ENCODE results near the gene PLXNA2.

Gene PLXNA2

DNA sequence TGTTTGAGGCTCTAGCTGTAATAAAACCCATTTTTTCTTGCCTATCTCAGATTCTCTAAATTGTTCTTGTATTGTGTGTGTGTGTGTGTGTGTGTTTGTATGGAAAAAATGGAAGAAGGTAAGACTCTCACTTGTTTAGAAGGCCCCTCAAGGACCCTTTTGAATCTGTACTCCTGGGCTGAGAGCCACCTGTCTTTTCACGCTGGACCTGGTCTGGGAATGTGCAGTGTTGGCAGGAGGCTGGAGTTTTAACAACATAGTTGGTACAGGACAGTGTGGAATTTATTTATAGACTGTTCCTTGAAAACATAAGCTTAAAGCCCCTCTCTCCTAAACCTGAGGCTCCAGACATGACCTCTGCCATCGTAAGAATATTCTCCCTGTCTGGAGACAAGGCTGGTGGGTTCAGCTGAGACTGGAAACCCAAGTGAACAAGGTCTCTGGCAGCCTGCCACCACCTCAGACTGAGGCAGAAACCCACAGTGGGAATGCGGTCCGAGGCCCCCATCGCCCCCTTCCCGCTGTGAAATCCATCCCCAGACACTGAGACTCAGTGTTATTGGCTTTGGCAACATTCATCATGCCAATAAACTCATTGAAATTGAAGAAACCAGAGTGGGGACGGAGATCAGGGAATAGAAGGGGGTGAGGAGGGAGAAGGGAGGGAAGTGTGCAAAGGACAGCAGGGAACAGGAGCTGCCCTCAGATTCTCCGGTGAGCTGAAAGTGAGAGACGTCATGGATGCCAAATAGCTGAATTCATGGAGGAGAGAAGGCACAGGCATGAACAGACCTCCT lies 24.6 kb upstream of the PLXNA2 start:
- DNase-seq (ENCODE audit: low read depth in 2 of 3, low spot score in 1 of 3), result no peak

DNA sequence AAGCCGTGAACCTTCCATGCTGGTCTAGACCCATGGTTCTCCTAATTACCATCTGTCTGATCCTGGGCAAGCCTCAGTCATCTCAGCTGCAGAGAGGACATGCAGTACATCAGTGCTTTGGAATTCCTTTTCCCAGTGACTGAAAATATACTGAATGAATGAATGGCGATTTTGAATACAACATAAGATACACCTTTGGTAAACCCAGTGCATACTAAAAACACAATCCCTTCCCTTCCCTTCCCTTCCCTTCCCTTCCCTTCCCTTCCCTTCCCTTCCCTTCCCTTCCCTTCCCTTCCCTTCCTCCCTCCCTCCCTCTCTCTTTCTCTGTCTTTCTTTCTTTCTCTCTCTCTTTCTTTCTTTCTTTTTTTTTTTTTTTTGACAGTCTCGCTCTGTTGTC lies 21.3 kb upstream of the PLXNA2 start:
- no peak for DNase-seq (ENCODE audit: low read depth in 2 of 3, low spot score in 1 of 3)

GRCh38 chr1:208265122-208265469 lies 20.9 kb upstream of the PLXNA2 start:
- DNase-seq (ENCODE audit: low read depth in 2 of 3, low spot score in 1 of 3), result no peak

DNA sequence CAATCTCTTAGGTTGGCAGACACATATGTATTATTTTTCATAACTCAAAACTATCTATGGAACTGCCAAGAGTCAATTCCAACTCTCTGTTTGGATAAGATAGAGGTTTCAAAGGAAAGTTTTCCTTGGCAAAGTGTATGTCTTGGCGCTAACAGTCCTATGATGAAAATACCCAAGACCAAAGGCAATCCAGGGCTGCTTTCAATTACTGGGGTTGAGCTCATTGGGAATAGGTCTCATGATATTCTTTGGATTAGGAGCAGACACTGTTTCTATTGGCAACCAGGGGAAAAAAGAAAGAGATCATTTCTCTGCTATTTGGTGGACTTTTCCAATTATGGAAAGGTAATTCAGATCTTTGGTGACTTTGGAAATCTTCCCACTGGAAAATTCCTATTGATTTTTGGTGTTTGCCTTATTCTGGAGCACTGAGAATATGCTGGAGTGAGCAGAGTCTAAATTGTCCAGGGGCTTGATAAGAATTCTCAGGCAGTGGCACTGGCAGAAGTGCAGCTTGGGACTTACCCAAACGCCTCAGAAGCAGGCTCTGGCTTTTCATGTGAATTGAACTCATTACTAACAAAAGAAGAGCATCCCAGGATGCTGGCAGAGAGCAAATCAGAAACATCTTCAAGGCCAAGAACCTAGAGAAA lies 20.4 kb upstream of the PLXNA2 start:
- no peak for DNase-seq (ENCODE audit: low read depth in 2 of 3, low spot score in 1 of 3)

DNA sequence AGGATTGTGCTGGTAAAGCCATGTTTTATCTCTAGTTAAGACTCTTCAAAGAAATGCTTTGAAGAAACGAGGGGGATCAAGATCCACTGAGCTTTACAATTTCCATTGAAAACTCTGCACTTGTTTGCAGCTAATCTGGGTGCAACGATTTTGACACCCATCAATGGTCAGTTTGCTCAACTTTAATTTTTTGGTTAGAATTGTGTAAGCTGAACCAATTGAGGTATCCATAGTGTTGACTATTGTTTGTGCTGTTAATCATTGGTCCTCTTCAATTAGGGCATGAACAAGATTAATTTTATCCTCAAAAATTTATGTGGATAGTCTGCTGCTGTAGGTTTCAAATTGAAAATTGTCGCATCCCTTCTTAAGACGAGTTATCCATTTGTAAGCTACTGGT lies 17.7 kb upstream of the PLXNA2 start:
- no peak for DNase-seq (ENCODE audit: low read depth in 2 of 3, low spot score in 1 of 3)

- DNase-seq (ENCODE audit: low read depth in 2 of 3, low spot score in 1 of 3), result no peak
These were observed 14.1 kb upstream of the PLXNA2 start for GRCh38 chr1:208258277-208258676.

- DNase-seq (ENCODE audit: low read depth in 2 of 3, low spot score in 1 of 3), result no peak
These were observed 13.2 kb upstream of the PLXNA2 start for GRCh38 chr1:208257351-208257750.

GRCh38 chr1:208256556-208256955 lies 12.4 kb upstream of the PLXNA2 start:
- DNase-seq (ENCODE audit: low read depth in 2 of 3, low spot score in 1 of 3), result no peak

DNA sequence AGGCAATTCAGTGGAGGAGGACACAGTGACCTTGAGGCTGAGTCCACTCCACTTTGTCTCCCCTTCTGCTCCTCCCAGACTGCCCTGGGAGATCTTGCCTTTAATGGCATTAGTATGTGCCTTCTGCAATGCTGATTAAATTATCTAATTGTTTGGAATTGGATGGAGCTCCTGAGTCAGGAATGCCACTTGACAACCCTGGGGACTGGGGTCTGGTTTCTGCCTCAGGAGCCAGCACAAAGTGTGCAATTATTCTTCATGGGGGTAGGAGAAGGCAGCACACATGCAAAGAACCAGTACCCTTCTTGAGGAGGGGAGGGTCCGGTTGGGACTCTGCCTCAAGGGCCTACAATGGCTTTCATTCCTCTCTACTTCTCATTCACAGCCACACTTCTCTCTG lies 11.9 kb upstream of the PLXNA2 start:
- DNase-seq (ENCODE audit: low read depth in 2 of 3, low spot score in 1 of 3), result no peak

DNA sequence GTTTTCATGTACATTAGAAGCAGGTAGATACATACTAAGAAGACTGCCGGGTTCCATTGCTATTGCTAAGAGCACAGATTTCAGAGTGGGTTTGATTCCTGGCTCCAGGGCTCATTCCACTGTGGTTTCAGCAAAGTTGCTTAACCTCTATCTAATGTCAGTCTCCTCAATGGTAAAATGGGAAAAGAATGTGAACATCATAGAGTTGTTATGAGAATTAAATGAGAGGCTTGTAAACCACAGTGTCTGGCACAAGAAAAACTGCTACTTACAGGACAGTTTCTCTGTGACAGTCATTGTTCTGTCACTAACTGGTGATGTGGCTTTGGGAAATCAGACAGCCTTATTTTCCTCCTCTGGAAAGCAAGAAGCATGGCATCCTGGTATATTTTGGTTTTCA lies 10.7 kb upstream of the PLXNA2 start:
- no peak for DNase-seq (ENCODE audit: low read depth in 2 of 3, low spot score in 1 of 3)

- DNase-seq (ENCODE audit: low read depth in 2 of 3, low spot score in 1 of 3), result no peak
These were observed 10.2 kb upstream of the PLXNA2 start for GRCh38 chr1:208254376-208254775.

DNA sequence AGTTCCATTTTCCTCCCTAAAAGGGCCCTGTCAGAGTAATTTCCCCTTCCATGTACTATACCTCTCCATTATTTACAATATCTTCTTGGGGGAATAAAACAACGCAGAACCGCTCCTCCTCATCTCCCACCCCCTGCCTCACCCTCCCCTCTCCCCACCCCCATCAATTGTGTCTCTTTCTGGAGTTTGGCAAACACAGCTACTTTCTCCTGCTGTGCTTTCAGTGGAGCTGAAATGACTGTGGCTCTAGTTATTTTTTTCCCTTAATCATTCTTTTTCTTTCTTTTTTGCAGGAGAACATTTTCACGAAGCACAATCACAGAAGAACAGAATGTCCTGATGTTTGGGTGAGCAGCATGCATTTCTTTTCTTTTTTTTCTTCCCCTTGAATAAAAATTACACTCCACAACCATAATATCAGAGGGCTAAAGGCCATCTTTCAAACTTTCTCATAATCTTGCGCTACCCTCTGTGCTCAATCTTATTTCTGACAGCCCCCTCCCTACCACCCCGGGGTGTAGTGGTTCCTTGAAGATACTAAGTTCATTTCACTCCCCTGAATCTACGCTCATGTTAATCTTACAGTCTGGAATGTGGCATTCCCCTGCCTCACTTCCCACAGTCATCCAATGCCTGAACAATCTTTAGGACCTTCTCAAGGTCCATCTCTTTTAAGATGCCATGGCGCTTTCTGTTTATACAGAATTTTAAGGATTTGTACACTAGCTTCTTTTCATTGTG lies 8.8 kb upstream of the PLXNA2 start:
- DNase-seq (ENCODE audit: low read depth in 2 of 3, low spot score in 1 of 3), result no peak

DNA sequence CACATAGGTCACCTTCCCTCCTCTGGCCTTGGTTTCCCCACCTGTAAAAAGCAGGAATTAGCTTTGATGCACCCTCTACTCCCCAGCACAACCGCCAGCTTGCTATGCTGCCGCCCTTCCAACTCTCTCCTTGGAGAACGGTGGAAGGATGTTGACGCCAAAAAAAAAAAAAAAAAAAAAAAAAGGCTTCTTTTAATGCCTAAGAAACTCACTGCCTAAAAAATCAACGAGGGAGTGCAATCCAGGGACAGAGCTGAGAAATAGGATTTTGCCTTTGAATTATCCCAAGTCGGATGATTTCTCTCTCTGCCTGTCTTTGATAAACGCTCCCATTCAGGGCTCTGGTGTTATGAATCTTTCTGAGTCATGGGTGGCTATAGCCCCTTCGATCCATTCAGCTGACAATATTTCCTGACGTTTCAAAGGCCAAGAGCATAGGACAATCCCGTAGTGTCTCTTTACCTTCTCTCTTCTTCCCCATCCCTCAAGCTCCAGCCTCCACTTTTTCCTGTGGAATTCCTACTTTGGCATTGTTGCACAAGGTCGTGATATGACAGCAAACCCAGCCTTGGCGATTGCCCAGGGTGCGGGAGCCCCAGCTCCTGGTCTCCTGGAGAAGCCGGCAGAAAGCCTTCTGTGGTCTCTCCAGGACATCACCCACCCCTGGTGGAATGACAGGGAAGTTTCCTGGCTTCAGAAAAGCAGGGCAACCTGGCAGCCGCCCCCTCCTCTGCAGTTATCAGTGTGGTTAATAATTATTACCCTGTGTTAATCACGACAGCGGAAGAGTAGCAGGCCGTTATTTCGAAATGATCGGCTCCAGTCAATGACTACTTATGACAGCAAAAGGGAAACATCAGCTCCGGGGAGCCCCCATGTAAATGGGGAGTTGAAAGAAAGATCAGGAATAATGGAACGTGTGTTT lies 8.0 kb upstream of the PLXNA2 start:
- DNase-seq (ENCODE audit: low read depth in 2 of 3, low spot score in 1 of 3), result no peak

- no peak for DNase-seq (ENCODE audit: low read depth in 2 of 3, low spot score in 1 of 3)
These were observed 6.8 kb upstream of the PLXNA2 start for GRCh38 chr1:208251015-208251414.

DNA sequence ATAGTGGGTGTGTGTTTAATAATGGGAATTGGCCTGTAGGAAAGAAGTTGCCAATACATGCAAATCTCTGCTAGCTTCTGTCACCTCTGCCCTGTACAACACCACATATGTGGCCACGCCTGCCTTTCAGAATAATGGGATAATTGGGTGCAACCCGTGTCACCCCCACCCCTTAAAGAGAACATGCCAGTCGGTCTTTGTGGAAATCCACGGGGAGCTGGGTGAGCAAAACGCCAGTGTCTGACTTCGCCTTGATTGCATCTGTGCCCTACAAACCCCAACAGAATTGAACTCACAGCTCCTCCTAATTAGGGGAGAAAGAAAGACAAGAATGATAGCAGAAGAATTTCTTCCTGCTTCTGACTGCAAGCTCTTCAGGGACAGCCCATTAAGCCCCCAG lies 6.4 kb upstream of the PLXNA2 start:
- no peak for DNase-seq (ENCODE audit: low read depth in 2 of 3, low spot score in 1 of 3)

DNA sequence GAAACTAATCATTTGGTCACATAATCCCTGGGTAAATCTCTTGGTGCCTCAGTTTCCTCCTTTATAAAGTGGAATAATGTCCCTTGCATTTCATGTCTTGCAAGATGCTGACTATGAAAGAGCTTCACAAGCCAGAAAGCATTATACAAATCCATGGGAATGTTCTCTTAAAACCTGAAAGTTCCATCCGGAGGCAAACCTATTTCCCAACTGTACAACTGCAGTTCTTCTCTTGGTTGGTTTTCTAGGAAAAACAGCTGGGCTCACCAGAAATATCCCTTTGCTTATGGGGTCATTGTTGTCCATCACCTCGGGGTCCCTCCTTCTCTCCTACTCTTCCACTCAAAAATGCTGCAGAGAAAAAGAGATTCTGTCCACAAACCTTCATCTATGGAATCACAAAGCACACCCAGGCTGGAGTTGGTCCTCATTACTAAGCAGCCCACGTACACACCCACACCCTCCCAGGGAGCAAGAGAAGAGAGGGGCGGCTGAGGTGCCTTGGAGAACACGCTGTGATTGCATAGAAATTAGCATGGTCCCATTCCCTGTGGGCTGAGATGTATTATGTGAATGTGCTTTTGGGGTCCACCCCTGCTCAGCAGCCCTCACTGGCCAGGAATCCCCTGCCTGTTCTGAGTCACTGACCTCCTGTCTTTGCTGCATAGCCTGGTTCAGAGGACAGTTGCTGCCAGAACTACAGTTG lies 5.0 kb upstream of the PLXNA2 start:
- DNase-seq (ENCODE audit: low read depth in 2 of 3, low spot score in 1 of 3), result no peak

- no peak for DNase-seq (ENCODE audit: low read depth in 2 of 3, low spot score in 1 of 3)
These were observed 4.2 kb upstream of the PLXNA2 start for GRCh38 chr1:208248307-208248801.

DNA sequence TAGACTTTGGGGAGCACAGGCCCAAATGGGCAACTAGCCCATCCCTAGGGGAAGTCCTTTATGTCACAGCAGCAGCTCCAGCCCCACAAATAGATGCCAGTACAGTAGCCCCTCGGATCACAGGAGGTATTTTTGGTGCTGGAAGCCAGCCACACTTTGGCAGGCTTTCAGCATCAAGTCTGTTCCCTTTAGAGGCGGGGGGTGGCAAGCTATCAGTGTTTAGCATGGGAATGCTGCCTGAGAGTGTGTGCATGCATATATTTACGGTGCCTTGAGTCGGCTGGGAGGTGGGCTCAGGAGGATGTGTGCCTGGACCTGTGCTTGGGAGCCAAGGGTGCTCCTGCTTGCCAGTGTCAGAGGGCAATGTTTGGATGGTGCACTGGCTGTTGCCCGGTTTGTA lies 3.5 kb upstream of the PLXNA2 start:
- DNase-seq (ENCODE audit: low read depth in 2 of 3, low spot score in 1 of 3), result no peak

- DNase-seq (ENCODE audit: low read depth in 2 of 3, low spot score in 1 of 3), result peak; percentile 57 to 77 (median 75)
These were observed 1.1 kb upstream of the PLXNA2 start for GRCh38 chr1:208245185-208245705.

GRCh38 chr1:208243527-208243966 lies 637 bp downstream of the PLXNA2 start:
- no peak for DNase-seq (ENCODE audit: low read depth in 2 of 3, low spot score in 1 of 3)

Measured in stimulated activated CD4-positive, alpha-beta T cell treated with anti-CD3 and anti-CD28 coated beads, Interleukin-12 subunit alpha, Interleukin-12 subunit beta, amount 100 ng/mL, for 48 hours (primary cell).